Measurements from ENCODE around the gene LTBP1.

LTBP1 gene

GRCh38 chr2:33002863-33003262, 56.1 kb downstream of the LTBP1 start:
- TF ChIP-seq POLR2AphosphoS5 (IDR thresholded peaks at IDR 0.05; ENCODE audit: low read depth) (no peak), SPI1 (IDR thresholded peaks at IDR 0.05; ENCODE audit: borderline replicate concordance, low read depth) (no peak)
- Histone ChIP-seq H3K27me3 (ENCODE audit: insufficient read depth, poor library complexity, severe bottlenecking) (no peaks in the 10 kb centered on the region), H3K4me3 (replicated peaks; ENCODE audit: insufficient read depth, low read length) (no peak overlapping the region), H3K27ac (replicated peaks) (no peak overlapping the region)
- DNase-seq (ENCODE audit: low read depth in 1 of 2, low spot score in 1 of 2): no peak

DNA sequence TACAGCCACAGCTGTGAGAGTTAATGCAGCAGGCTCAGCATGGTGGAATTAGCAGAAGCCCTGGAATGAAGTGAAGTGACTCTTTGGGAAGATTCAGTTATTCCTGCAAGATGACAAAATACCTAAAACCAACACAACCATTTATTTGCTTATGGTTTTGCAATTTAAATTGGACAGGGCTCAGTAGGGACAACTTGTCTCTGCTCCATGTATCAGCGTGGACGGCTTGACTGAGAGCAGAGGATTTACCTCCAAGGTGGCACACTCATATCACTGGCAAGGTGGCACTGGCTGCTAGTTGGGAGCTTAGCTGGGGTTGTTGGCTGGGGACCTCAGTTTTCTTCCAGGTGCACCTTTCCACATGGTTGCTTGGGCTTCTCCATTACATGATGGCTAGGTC, 58.3 kb downstream of the LTBP1 start:
- no peak overlapping the region for H3K27ac ChIP-seq (replicated peaks)
- TF ChIP-seq, protein P1, sequence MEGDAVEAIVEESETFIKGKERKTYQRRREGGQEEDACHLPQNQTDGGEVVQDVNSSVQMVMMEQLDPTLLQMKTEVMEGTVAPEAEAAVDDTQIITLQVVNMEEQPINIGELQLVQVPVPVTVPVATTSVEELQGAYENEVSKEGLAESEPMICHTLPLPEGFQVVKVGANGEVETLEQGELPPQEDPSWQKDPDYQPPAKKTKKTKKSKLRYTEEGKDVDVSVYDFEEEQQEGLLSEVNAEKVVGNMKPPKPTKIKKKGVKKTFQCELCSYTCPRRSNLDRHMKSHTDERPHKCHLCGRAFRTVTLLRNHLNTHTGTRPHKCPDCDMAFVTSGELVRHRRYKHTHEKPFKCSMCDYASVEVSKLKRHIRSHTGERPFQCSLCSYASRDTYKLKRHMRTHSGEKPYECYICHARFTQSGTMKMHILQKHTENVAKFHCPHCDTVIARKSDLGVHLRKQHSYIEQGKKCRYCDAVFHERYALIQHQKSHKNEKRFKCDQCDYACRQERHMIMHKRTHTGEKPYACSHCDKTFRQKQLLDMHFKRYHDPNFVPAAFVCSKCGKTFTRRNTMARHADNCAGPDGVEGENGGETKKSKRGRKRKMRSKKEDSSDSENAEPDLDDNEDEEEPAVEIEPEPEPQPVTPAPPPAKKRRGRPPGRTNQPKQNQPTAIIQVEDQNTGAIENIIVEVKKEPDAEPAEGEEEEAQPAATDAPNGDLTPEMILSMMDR (IDR thresholded peaks at IDR 0.05; ENCODE audit: insufficient read depth, low read length): no peak
- TF ChIP-seq SPI1 (IDR thresholded peaks at IDR 0.05; ENCODE audit: borderline replicate concordance, low read depth): no peak
- TF ChIP-seq GABPA (IDR thresholded peaks at IDR 0.05; ENCODE audit: low read depth): no peak
- TF ChIP-seq POLR2AphosphoS5 (IDR thresholded peaks at IDR 0.05; ENCODE audit: low read depth): no peak
- TF ChIP-seq, protein P2, sequence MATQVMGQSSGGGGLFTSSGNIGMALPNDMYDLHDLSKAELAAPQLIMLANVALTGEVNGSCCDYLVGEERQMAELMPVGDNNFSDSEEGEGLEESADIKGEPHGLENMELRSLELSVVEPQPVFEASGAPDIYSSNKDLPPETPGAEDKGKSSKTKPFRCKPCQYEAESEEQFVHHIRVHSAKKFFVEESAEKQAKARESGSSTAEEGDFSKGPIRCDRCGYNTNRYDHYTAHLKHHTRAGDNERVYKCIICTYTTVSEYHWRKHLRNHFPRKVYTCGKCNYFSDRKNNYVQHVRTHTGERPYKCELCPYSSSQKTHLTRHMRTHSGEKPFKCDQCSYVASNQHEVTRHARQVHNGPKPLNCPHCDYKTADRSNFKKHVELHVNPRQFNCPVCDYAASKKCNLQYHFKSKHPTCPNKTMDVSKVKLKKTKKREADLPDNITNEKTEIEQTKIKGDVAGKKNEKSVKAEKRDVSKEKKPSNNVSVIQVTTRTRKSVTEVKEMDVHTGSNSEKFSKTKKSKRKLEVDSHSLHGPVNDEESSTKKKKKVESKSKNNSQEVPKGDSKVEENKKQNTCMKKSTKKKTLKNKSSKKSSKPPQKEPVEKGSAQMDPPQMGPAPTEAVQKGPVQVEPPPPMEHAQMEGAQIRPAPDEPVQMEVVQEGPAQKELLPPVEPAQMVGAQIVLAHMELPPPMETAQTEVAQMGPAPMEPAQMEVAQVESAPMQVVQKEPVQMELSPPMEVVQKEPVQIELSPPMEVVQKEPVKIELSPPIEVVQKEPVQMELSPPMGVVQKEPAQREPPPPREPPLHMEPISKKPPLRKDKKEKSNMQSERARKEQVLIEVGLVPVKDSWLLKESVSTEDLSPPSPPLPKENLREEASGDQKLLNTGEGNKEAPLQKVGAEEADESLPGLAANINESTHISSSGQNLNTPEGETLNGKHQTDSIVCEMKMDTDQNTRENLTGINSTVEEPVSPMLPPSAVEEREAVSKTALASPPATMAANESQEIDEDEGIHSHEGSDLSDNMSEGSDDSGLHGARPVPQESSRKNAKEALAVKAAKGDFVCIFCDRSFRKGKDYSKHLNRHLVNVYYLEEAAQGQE (IDR thresholded peaks at IDR 0.05; ENCODE audit: insufficient replicate concordance, low read depth): no peak
- H3K27me3 ChIP-seq (ENCODE audit: insufficient read depth, poor library complexity, severe bottlenecking): no peaks in the 10 kb centered on the region
- no peak for DNase-seq (ENCODE audit: low read depth in 1 of 2, low spot score in 1 of 2)
- no peak overlapping the region for H3K4me3 ChIP-seq (replicated peaks; ENCODE audit: insufficient read depth, low read length)

DNA sequence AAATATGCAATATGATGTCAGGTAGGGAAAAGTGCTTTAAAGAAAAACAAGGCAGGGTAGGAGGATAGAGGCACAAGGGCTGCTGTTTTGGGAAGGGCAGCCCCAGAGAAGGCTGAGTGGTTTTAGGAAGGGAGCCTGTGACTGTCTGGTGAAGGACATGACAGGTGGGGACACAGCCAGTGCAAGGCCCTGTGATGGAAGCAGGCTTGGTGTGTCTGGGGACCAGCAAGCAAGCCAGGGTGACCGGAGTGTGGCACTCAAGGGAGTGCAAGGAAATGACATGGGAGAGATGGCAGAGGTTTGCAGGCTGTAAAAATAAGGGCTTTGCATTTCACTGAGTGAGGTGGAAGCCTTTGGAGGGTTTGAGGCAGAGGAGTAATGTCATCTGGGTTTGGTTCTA, 62.0 kb downstream of the LTBP1 start:
- DNase-seq (ENCODE audit: low read depth in 1 of 2, low spot score in 1 of 2): no peak
- peaks cover under 1% of the 10 kb centered on the region for H3K27me3 ChIP-seq (ENCODE audit: insufficient read depth, poor library complexity, severe bottlenecking)
- TF ChIP-seq GABPA (IDR thresholded peaks at IDR 0.05; ENCODE audit: low read depth) (no peak), POLR2AphosphoS5 (IDR thresholded peaks at IDR 0.05; ENCODE audit: low read depth) (no peak), SPI1 (IDR thresholded peaks at IDR 0.05; ENCODE audit: borderline replicate concordance, low read depth) (no peak)
- TF ChIP-seq, protein P2 (IDR thresholded peaks at IDR 0.05; ENCODE audit: insufficient replicate concordance, low read depth): no peak
- TF ChIP-seq, protein P1 (IDR thresholded peaks at IDR 0.05; ENCODE audit: insufficient read depth, low read length): no peak
- no peak overlapping the region for H3K4me3 ChIP-seq (replicated peaks; ENCODE audit: insufficient read depth, low read length)
- no peak overlapping the region for H3K27ac ChIP-seq (replicated peaks)

DNA sequence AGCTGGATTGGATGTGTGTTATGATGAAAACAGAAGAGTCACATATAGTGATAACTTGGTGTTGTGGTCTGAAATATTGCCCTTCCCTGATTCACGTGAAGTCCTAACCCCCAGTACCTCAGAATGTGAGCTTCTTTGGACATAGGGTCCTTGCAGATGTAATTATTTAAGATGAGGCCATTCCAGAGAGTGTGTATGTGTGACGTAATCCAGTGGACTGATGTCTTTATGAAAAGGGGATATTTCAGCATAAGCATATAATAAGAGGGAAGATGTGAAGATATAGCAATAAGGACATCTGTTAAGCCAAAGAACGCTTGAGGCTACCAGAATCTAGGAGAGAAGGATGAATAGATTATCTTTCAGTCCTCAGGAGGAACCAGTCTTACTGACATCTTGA, 62.5 kb downstream of the LTBP1 start:
- no peak for DNase-seq (ENCODE audit: low read depth in 1 of 2, low spot score in 1 of 2)
- H3K4me3 ChIP-seq (replicated peaks; ENCODE audit: insufficient read depth, low read length): no peak overlapping the region
- H3K27ac ChIP-seq (replicated peaks): no peak overlapping the region
- no peak for TF ChIP-seq SPI1 (IDR thresholded peaks at IDR 0.05; ENCODE audit: borderline replicate concordance, low read depth)
- peaks cover 4% of the 10 kb centered on the region for H3K27me3 ChIP-seq (ENCODE audit: insufficient read depth, poor library complexity, severe bottlenecking)

DNA sequence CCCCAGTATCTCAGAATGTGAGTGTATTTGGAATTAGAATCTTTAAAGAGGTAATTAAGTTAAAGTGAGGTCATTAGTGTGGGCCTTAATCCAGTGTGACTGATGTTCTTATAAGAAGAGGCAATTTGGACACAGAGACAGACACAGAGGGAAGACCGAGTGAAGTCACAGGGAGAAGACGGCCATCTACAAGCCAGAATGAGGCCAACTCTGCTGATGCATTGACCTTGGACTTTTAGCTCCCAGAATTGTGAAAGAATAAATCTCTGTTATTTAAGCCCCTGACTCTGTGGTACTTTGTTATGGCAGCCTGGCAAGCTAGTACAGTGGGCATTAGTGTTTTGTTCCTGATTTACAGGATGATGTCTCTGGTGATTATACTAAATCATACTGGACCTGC, 64.6 kb downstream of the LTBP1 start:
- H3K27me3 ChIP-seq (ENCODE audit: insufficient read depth, poor library complexity, severe bottlenecking): peaks cover 4% of the 10 kb centered on the region
- TF ChIP-seq GABPA (IDR thresholded peaks at IDR 0.05; ENCODE audit: low read depth): no peak
- TF ChIP-seq POLR2AphosphoS5 (IDR thresholded peaks at IDR 0.05; ENCODE audit: low read depth): no peak
- no peak for TF ChIP-seq SPI1 (IDR thresholded peaks at IDR 0.05; ENCODE audit: borderline replicate concordance, low read depth)
- TF ChIP-seq, protein P1 (IDR thresholded peaks at IDR 0.05; ENCODE audit: insufficient read depth, low read length): no peak
- TF ChIP-seq, protein P2 (IDR thresholded peaks at IDR 0.05; ENCODE audit: insufficient replicate concordance, low read depth): no peak
- no peak overlapping the region for H3K27ac ChIP-seq (replicated peaks)
- DNase-seq (ENCODE audit: low read depth in 1 of 2, low spot score in 1 of 2): no peak
- H3K4me3 ChIP-seq (replicated peaks; ENCODE audit: insufficient read depth, low read length): no peak overlapping the region

All from HL-60 (cell line).